RCC 7860 (cell line): Measurements from ENCODE around the gene ADAMTS1.
A peak's percentile ranks its signal among the peaks of the same experiment; 100 is the strongest.

ENCODE experiments used
- DNase-seq: peaks from one replicate; pipeline ENCODE4 v3.0.0-alpha.2; 2015; ENCODE audit warnings: low spot score
- FAIRE-seq: peaks from 2 replicates; lab custom pipeline; 2012; peaks lifted over from hg19 to GRCh38; lab: Jason Lieb, UNC

ADAMTS1 gene

GRCh38 chr21:26846036-26846931, 1.1 kb upstream of the ADAMTS1 start:
- FAIRE-seq (no peak), DNase-seq (peak; percentile 40)

GRCh38 chr21:26845759-26846035, 488 bp upstream of the ADAMTS1 start:
- DNase-seq: no peak
- no peak for FAIRE-seq

- no peak for FAIRE-seq
- no peak for DNase-seq
These were observed 747 bp downstream of the ADAMTS1 start for GRCh38 chr21:26844258-26845065.

- FAIRE-seq (peak; percentile 46), DNase-seq (peak; percentile 50)
These were observed 1.3 kb downstream of the ADAMTS1 start for GRCh38 chr21:26843933-26844257.

GRCh38 chr21:26842974-26843932, 2.0 kb downstream of the ADAMTS1 start:
- DNase-seq: peak; percentile 91

GRCh38 chr21:26842300-26842699, 2.9 kb downstream of the ADAMTS1 start:
- DNase-seq: peak; percentile 66
- no peak for FAIRE-seq

More at GRCh38 chr21:26842974-26843932, 2.0 kb downstream of the ADAMTS1 start:
- peak; percentile 88 for FAIRE-seq

- peak; percentile 94 for DNase-seq
- FAIRE-seq: peak; percentile 90
These were observed 4.3 kb downstream of the ADAMTS1 start for GRCh38 chr21:26840912-26841311.

- no peak for DNase-seq
These were observed 5.0 kb downstream of the ADAMTS1 start for GRCh38 chr21:26840201-26840600.

GRCh38 chr21:26837539-26837938, 7.7 kb downstream of the ADAMTS1 start:
- DNase-seq (no peak), FAIRE-seq (no peak)

More at GRCh38 chr21:26840201-26840600, 5.0 kb downstream of the ADAMTS1 start:
- no peak for FAIRE-seq

GRCh38 chr21:26836528-26836927, 8.7 kb downstream of the ADAMTS1 start:
- FAIRE-seq (no peak), DNase-seq (no peak)

- DNase-seq (no peak), FAIRE-seq (no peak)
These were observed 9.4 kb downstream of the ADAMTS1 start for GRCh38 chr21:26835714-26836265.

- DNase-seq (peak; percentile 80), FAIRE-seq (peak; percentile 93)
These were observed 10.0 kb downstream of the ADAMTS1 start for GRCh38 chr21:26835027-26835713.

GRCh38 chr21:26834181-26834905, 10.9 kb downstream of the ADAMTS1 start:
- DNase-seq (no peak), FAIRE-seq (no peak)

GRCh38 chr21:26833460-26833939, 11.7 kb downstream of the ADAMTS1 start:
- DNase-seq (no peak), FAIRE-seq (no peak)

- no peak for FAIRE-seq
- no peak for DNase-seq
These were observed 12.2 kb downstream of the ADAMTS1 start for GRCh38 chr21:26833011-26833410.

- DNase-seq (no peak), FAIRE-seq (no peak)
These were observed 12.7 kb downstream of the ADAMTS1 start for GRCh38 chr21:26832546-26832945.

GRCh38 chr21:26826801-26827200, 18.4 kb downstream of the ADAMTS1 start:
- FAIRE-seq (peak; percentile 57), DNase-seq (no peak)

GRCh38 chr21:26820509-26820908, 24.7 kb downstream of the ADAMTS1 start:
- DNase-seq (no peak), FAIRE-seq (no peak)

GRCh38 chr21:26819740-26820324, 25.4 kb downstream of the ADAMTS1 start:
- no peak for DNase-seq
- no peak for FAIRE-seq
